SK-N-DZ (cell line): ENCODE results near the gene JPH2. TPM values are rescaled to one million over a fixed set of nuclear protein-coding genes. Genes with fewer than 3 reads are reported as not detected.
"Not testable (repeated sequence)": the region's sequence is repeated elsewhere in the genome, so short reads cannot be mapped to it uniquely, and the experiment has no call there.

ENCODE experiments used
- DNase-seq: peaks from one replicate; pipeline ENCODE4 v3.0.0-alpha.2; 2015; ENCODE audit warnings: low spot score
- polyA plus RNA-seq, 2 experiments: library from polyadenylated mRNA; depleted of rRNA; stranded (reverse); fragments of >200 nt; gene quantifications; 2 replicates each; pipeline ENCODE4 v1.2.3, GENCODE V29; 2014

JPH2 gene
- polyA plus RNA-seq (2014; cell fraction: cytosol; rRNA removed): not detected in 2 replicates
- polyA plus RNA-seq (2014; cell fraction: nucleus; rRNA removed): not detected in 2 replicates

DNA sequence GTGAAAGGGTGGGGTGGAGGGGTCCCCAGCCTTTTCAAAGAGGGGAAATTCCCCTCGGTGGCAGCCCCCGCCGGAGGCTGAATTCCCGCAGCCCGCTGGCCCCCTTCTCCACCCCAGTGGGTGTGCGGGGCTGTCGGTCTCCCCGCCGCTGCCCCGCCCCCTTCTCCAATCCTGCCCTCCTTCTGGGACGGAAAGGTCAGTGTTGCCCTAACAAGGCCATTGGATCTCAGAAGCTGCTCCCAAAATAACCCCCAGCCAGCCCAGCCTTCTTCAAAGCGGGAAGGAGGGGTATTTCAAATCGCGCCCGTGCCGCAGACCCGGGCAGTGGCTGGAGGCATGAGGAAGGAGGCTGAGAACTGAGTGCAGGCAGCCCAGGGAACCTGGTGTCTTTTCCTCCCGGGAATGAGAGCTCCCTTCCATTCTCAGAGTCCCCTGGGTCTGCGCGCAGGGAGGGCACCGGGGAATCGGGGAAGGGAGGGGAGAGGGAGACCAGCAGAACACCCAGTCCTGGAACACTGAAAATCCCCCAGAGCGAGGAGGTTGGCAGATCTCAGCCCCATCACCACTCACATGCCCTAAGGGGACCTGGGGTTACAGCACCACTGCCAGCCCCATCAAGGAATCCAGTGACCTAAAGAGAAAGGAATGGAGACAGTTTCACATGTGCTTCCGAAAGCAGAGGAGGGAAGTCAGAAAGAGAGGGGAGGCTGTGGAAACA lies at the start of gene JPH2:
Gene JPH2, minus strand, starts transcription at position 135 of the 718 bp plus-strand sequence. CDS start 483 bp downstream, outside the sequence.
- no peak for DNase-seq

DNA sequence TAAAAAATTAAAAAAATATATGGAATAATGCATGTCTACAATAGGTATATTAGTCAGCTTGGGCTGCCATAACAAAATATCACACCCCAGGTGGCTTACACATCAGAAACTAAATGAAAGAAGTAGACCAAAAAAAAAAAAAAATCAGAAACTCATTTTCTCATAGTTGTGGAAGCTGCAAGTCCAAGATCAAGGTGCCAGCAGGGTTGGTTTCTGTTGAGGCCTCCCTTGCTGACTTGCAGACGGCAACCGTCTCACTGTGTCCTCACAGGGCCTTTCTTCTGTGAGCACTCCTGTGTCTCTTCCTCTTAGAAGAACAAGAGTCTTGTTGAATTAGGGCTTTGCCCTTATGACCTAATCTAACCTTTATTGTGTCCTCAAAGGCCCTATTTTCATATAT lies 48.7 kb upstream of the JPH2 start:
- no peak for DNase-seq

DNA sequence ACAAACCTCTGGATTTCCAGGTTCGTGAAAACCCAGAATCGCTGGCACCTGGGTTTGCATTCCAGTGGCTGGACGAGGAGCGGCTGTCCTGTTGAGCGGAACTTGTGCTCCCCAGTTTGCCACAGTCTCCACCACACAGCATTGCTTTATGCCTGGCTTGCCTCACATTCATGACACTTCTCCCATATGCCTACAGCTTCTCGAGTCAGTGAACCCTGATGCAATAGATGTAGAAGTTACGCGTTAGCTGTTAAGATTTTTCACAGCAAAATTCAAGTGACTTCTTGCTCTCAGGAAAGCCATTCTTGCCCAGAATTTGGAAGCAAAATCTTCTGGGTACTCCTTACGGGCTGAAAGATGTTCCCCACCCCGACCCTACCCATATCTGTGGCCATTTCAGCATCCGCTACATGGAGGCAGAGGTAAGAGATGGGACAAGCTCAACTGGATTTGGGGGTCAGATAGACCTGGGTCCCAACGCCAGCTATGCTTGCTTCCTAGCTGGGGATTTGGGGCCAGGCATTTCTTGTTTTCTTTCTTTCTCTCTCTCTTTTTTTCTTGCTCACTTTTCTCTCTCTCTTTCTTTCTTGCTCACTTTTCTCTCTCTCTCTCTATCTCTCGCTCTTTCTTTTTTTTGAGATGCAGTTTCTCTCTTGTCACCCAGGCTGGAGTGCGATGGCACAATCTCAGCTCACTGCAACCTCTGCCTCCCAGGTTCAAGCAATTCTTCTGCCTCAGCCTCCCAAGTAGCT lies 47.8 kb upstream of the JPH2 start:
- no peak for DNase-seq

DNA sequence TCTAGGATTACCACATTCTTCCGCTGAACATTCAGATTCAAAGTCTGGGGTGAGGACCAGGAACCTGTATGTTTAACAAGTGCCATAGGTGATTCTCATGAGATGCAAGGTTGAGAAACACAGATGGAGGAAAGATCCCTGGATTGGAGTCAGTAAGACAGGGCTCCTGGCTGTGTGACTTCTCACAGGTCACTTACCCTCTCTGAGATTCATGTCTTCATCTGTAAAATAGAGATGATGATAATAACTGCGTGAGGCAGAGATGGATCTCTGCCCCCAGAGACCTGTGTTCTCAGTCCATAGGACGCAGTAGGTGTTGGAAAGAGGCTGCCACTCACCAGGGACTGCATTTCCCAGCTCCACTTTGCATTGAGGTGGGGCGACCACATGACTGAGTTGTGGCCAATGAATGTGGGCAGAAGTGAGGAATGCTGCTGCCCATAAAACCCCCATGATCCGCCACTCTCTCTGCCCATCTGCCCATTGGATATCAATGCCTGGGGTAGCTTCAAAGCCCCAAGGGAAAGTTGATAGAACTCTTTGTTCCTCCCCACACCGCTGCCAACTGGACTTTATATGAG lies 46.5 kb upstream of the JPH2 start:
- no peak for DNase-seq

DNA sequence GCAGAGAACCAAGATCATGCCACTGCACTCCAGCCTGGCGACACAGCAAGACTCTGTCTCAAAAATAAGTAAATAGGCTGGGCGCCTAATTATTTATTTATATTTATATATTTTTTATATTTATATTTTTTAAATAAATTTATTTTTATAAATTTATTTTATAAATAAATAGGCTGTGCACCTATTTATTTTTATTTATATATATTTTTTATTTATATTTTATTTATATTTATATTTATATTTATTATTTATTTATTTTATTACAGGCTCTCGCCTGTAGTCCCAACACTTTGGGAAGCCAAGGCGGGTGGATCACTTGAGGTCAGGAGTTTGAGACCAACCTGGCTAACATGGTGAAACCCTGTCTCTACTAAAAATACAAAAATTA lies 45.5 kb upstream of the JPH2 start:
- not testable (repeated sequence) for DNase-seq

DNA sequence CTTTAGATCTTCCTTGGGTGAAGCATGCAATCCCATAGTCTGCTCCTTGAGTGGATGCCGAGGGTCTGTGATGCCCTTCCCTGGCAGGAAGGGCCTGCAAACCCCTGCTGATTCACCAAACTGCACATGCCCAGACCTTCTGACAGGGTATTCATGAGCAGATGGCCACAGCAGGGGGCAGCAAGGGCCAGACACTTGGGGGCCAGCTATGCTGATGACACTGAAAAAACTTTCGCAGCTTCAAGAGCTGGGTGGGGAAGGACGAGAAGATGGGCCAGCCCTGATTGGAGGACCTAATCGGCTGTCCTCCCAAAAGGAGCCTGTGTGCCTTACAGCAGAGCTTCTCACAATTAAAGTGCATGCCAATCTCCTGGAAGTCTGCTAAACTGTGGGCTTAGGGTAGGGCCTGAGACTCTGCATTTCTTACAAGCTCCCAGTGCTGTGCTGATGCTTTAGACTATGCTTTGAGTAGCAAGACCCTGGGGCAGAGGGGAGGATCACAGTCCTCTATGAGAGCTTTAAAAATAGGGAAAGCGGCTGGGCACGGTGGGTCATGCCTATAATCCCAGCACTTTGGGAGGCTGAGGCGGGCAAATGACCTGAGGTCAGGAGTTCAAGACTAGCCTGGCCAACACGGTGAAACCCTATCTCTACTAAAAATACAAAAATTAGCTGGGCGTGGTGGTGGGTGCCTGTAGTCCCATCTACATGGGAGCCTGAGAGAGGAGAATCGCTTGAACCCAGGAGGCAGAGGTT lies 44.9 kb upstream of the JPH2 start:
- DNase-seq: no peak

DNA sequence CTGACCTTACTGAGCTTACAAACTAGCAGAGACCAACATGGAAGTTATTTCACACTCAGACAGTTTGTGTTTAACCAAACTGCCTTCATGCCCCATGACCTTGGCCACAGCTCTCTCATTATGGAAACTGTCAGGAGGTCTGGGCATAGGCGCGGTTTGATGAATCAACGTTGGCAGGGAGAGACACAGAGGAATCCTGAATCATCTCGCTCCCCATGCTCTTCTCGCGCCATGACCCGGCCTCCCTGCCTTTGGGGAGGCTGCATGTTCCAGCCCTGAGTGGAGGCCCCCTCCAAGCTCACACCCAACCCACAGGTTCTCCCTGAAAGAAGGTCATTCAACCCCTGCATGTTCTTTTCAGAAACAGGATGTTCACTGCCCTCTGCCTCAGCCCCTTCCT lies 44.2 kb upstream of the JPH2 start:
- no peak for DNase-seq

DNA sequence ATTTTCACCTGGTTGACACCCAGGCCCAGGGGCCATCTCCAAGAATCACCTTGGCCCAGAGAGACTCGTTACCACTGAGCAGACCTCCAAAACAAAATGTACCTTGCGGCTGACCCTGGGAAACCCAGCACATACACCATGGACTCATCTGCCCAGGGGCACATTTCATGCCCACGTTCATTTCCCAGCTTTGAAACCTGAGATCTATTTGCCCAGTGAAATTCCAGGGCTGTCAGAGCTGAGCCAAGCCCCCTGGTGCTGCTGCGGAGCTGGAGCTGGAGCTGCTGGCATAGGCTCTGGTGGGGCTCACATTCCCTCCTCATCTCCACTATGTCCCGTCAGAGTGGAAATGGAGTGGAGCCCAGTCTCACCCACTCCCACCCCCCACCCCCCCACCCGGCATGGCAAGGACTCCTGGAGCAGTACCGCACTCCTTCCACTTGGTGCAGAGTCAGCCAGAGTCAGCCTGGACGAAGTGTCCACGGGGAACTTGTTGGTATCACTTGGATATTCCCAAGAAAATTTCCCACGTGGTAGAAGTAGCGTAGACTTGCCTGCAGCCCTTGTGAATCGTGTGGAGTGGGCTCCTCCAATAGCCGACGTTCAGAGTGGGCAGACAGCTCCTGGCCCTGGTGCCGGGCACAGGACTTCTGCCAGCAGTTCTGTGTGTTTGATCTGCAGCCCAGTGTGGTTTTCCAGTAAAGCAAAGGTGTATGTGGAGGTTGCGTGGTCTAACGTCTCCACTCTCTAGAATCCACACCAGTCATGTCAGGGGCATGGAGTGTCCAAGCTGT lies 41.7 kb upstream of the JPH2 start:
- no peak for DNase-seq

DNA sequence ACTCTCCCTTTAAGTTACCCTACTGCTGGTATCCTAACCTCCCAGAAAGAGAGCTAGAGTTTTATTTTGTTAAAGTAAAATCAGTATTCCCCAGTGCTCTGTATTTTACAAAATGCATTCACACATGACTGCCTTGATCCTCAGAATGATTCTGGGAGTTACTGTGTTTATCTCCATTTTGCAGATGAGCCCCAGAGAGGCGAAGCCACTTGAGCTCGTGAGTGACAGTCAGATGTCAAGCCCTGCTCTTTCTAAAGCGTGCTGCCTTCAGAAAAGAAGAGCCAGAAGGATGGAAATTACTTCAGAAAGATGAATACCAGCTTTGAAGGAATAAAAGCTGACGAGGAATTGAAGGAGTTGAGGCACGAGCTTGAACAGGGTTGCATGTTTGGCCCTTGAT lies 37.6 kb upstream of the JPH2 start:
- no peak for DNase-seq

DNA sequence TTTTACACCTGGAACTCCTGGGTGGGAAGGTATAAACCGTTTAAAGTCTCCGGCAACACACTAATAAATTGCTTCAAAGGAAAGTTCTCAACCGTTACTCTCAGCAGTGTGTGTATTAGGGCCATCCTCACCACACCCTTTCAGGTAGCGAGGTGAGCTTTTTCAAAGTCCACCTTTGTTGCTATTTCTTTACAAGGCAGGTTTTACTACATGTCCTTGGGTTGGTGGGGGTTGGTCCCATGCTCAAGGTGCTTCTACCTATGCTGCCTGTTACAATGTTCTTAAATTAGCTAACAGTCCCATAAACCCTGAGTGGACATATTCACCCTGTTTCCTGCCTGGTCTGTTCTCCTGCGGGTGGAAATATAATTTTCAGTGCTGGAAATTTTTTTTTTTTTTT lies 36.7 kb upstream of the JPH2 start:
- no peak for DNase-seq

DNA sequence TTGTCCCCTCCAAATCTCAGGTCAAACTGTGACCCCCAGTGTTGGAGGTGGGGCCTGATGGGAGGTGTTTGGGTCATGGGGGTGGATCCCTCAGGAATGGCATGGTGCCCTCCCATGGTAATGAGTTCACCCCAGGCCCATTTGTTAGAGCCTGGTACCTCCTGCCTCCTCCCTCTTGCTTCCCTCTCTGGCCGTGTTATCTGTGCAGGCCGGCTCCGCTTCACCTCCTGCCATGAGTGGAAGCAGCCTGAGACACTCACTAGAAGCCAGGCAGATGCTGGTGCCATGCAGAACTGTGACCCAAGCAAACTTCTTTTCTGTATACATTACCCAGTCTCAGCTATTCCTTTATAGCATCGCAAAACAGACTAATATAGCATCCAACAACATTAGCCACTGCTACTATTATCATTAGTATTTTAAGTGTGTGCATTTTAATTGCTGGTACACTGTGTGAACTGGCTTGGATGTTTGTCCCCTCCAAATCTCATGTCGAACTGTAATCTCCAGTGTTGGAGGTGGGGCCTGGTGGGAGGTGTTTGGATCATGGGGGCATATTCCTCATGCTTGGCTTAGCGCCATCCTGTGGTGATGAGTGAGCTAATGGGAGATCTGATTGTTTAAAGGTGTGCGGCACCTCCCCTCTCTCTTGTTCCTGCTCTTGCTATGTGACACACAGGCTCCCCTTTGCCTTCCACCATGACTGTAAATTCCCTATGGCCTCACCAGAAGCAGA lies 35.8 kb upstream of the JPH2 start:
- no peak for DNase-seq

DNA sequence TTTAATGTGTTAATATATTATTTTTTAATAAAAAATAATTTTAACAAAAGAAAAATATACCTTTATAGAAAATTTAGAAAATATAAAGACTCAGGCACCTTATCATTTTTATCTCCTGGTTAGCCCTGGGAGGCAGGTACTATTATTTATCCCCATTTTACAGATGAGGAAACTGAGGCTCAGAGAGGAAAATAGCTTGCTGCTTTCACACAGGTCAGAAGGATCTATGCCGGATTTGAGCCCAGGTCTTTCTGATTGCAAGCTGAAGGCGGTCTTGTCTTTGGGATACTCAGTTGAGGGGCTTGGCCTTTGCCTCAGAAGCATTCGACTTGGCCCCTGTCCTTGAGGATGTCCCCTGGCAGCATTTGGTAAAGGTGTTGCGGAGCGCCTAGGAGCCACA lies 35.0 kb upstream of the JPH2 start:
- DNase-seq: no peak

DNA sequence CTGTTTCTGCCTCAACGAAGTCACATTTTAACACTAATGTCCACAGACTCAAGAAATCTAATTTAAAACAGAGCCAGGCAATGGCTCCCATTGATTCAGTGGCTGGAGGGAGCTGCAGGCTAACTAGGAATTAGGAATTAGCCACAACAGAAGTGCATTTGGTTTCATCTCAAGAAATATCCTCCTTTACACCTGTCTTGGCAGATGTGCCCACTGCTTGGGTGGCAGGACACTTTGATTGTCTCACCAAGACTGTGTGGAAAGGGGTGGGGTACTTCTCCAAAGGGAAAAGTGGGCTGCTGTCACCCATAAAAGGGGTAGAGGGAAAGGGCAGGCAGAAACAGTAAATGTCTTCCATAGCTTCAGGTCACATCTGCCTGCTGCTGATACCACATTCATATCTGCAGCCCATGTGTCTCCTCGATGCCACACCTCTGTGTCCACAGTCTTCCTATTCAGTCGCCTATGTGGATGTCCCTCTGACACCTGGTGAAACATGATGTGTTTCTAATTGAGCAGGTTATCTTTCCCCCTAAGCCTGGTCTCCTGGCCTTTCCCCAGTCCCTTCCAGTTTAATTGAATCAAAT lies 34.5 kb upstream of the JPH2 start:
- DNase-seq: no peak

DNA sequence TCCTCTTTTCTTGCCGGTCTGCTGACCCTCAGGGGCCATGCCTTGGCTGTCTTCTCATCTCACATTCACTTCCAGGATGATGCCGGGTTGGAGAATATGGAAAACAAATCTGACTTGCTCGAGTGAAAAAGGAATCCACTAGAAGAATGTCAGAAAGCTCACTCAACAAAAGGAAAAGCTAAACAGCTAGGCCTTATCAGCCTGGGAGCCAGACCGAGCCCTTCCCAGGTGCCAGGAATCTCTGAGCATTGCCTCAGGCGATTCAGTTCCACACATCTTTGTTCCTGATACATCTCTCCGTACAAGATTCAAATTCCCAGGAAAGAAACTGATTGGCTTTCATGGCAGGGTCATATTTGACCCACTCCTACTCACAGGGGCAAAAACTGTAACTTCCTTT lies 32.8 kb upstream of the JPH2 start:
- no peak for DNase-seq

DNA sequence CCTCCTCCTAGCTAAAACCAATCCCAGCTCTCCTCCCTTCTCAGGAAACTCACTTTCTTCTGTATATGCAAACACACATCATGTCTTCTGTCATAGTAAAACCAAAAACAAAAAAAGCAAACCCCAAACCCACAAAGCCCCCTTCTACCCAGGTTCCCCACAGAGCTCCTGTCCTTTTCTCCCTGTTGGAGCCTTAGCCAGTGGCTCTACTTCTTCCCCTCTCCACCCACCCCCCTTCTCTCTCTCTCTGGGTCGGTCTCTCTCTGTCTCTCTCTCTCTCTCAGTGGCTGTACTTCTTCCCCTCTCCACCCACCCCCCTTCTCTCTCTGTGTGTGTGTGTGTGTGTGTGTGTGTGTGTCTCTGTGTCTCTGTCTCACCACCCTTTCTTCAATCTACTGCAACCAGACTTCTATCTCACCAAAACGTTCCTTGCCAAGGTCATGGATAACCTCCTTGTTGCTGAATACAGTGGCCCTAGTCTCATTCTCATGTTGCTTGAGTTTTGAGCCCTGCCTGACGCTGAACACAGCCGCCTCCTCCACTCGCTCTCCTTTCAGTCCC lies 32.3 kb upstream of the JPH2 start:
- no peak for DNase-seq

DNA sequence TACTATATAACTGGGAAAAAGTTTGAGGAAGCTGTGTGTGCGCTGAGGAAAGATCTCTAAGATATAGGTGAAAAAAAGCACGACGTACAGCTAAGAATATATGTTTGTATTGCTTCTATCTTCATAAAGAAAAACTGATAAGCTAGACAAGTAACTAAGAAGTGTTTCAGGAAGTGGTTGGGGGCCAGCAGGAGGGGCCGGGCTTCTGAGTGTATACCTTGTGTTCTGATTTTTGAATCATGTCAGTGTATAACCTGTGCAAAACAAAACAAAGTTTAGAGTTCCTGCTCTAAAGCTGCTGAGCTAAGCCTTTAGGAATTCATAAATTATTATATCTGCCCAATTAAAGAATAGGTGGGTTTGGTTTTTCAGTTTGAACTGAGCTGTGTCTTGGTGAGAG lies 31.5 kb upstream of the JPH2 start:
- no peak for DNase-seq

DNA sequence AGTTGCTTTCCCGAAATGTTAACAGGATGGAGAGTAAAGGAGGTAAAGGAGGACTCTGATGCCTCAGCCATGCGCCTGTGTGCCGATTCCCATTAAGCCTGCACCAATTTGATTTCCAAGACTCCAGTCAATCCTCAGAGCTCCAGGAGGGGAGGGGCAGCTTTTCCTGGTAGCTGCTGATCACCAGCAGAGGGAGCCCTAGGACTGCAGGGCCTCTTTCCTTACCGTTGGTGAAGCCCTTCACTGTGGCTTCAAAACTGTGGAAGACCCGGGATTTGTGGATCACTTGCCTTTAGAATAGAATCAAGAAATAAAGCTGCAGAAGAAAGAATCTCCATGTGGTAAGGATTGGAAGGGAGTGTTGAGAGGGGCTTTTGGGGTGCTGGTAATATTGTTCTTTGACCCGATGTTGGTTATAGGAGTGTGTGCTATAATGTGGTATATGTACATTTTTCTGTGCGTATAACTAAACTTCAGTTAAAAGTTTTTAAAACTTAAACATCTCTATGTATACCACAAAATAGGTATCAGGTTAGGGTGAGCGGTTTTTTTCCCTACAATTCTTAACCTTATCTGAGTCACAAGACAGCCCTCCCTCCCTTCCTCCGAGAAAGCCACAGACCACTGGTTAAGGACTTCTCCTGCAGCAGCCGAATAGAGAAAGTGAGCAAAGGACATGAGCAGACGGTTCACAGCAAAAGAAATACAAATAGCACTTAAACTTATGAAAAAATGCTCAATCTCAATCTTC lies 30.5 kb upstream of the JPH2 start:
- DNase-seq: peak; percentile 82

DNA sequence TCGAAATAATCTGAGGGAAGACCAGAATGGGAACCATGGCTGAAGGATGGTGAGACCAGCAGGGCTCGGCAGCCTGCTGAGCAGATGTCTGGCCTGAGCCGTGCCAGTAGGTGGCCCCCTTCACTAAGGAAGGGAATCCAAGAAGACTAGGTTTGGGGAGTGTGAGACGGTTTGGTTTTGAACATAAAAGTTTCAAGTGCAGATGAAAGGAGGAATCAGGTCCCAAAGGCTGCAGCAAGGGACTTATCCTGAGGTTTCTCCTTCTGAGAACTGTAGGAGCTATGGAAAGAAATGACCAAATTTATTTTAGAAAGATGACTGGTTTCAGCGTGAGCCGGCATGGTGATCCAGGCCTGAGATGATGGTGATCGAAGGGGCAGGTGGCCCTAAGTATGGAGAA lies 28.1 kb upstream of the JPH2 start:
- DNase-seq: peak; percentile 67

DNA sequence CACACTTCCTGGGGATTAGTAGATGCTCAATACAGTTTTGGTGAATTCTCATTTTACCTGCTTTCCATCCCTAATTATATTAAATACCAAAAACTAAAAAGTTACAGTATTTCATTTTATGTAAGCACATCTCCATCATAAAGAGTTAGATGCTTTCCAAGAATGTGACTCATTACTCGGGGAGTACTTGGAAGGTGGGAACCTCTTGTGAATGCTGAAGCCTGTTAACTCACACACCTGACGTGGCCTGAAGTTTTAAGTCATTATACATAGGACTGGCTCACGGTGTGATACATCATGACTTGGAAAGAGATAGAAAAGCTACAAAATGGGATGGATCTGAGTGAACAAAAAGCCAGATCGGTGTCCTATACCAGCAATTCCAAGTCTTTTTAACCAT lies 25.8 kb upstream of the JPH2 start:
- DNase-seq: no peak
